Activated CD8-positive, alpha-beta memory T cell treated with anti-CD3 and anti-CD28 coated beads, Interleukin-2, amount 50 U/mL, for 24 hours (primary cell): Measurements from ENCODE around the gene STRIP2.
"Not testable (repeated sequence)": the region's sequence is repeated elsewhere in the genome, so short reads cannot be mapped to it uniquely, and the experiment has no call there.

ENCODE experiments used
- DNase-seq: peaks from one replicate; pipeline ENCODE4 v3.0.0-alpha.2; 2020; ENCODE audit errors: extremely low read depth

Gene STRIP2

GRCh38 chr7:129453510-129454248 is 19.4 kb downstream of the STRIP2 start:
- no peak for DNase-seq

- DNase-seq, result no peak
Measured at GRCh38 chr7:129454249-129454551, 20.0 kb downstream of the STRIP2 start.

DNA sequence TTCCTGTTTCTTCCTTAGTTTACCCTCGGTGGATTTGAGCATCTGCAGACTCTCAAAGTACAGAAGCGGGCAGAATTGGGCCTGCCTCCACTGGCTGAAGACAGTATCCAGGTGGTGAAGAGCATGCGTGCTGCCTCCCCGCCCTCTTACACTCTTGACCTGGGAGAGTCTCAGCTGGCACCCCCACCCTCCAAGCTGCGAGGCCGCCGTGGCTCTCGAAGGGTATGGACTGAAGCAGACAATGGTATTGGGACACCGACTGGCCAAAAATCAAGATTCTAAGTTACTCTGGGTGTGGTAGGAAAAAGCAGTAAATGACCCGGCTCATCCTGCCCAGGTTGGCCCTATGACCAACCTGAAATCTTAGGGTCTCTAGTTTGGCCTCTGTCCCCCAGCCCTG is 22.2 kb downstream of the STRIP2 start:
- no peak for DNase-seq

- DNase-seq, result no peak
Measured at GRCh38 chr7:129457101-129457500, 22.9 kb downstream of the STRIP2 start.

DNA sequence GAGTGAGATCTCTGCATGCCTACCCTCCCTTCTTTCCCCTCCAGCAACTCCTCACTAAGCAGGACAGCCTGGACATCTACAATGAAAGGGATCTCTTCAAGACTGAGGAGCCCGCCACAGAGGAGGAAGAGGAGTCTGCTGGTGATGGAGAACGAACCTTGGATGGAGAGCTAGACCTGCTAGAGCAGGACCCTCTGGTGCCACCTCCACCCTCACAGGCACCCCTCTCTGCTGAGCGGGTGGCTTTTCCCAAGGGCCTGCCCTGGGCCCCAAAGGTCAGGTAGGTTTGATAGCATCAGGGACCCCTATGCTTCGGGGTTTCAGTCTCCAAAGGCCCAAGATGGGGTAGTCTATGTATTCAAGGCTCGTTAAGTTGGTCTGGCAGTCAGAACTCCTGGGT is 23.9 kb downstream of the STRIP2 start:
- DNase-seq, result no peak

- DNase-seq, result no peak
Measured at GRCh38 chr7:129461809-129462208, 27.6 kb downstream of the STRIP2 start.

DNA sequence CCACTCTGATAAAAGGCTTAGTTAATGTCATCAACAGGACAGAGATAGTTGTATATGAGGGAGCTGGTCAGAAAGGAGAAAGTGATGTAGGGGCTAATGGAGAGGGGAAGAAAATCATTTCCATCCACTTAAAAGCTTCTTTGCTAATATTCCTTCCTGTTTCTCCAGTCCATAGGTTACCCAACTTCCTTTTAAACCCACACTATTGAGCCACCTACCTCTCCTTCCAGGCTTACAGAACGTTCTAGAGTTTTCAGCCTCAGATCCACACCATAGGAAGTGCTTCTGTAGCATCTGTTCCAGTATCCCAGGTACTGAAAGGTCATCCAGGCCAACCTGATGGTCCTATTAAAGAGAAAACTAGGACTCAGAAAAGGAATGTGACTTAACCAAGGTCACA is 28.2 kb downstream of the STRIP2 start:
- no peak for DNase-seq

- DNase-seq, result no peak
Measured at GRCh38 chr7:129464194-129464593, 30.0 kb downstream of the STRIP2 start.

GRCh38 chr7:129465080-129465479 is 30.8 kb downstream of the STRIP2 start:
- DNase-seq, result no peak

DNA sequence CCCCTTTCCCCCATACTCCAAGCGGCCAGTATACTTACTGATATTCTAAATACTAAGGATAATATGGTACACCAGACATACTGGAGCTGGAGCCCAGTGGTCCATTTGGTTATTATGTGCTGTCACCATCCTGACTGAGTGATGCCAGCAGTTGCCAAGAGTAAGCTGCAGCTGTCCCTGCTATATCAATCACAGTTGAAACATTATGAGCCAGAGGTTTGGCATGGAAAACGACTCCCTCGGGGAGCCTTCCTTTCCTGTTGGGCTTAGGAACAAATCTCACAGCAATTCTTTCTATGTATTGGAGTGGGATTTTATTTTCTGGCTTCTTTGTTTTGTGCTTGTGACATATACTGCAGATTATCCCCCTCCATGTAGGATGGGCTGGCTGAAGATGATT is 32.6 kb downstream of the STRIP2 start:
- no peak for DNase-seq

- DNase-seq, result no peak
Measured at GRCh38 chr7:129468087-129468486, 33.9 kb downstream of the STRIP2 start.

DNA sequence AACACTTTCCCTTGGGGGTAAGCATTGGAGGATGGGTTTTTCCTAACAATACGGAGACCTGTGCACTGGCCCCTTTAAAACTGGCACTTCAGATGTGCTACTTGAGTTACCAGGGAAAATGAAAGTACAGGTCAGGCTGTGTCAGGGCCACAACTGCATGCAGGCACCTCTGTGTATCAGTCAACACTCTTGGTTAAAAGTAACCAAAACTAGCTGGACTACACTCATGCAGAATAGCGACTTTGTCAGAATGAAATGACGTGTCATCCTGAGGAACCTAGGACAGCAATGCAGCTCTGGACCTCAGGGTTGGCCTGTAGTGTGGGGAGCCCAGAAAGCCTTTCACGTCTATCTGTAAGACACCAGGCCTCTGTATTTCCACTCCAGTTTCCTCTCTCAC is 34.3 kb downstream of the STRIP2 start:
- DNase-seq, result no peak

GRCh38 chr7:129469930-129470329 is 35.7 kb downstream of the STRIP2 start:
- DNase-seq, result no peak

DNA sequence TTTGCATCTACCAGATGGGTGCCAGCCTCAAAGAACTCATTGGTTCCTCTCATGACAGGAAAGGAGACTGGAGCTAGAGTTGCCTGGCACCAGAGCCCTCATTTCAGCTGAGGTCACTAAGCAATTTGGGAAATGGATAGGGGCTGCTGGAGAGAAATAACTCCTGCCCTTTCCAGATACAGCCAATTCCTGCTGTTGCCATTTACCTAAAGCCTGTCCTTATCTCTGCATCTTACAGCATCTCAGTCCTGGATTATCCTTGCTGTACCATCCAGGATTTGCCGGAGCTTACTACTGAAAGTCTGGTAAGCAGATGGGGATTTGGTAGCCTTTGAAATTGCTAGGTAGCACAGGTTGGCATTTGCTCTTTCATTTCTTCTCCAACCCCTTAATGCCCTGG is 36.2 kb downstream of the STRIP2 start:
- DNase-seq, result no peak

- no peak for DNase-seq
Measured at GRCh38 chr7:129471402-129471827, 37.2 kb downstream of the STRIP2 start.

DNA sequence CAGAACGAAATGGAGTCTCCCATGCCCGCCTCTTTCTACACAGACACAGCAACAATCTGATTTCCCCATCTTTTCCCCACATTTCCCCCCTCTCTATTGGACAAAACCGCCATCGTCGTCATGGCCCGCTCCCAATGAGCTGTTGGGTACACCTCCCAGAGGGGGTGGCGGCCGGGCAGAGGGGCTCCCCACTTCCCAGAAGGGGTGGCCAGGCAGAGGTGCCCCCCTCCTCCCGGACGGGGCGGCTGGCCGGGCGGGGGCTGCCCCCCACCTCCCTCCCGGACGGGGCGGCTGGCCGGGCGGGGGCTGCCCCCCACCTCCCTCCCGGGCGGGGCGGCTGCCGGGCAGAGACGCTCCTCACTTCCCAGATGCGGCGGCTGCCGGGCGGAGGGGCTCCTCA is 41.7 kb downstream of the STRIP2 start:
- DNase-seq, result not testable (repeated sequence)

GRCh38 chr7:129476398-129476797 is 42.2 kb downstream of the STRIP2 start:
- not testable (repeated sequence) for DNase-seq

DNA sequence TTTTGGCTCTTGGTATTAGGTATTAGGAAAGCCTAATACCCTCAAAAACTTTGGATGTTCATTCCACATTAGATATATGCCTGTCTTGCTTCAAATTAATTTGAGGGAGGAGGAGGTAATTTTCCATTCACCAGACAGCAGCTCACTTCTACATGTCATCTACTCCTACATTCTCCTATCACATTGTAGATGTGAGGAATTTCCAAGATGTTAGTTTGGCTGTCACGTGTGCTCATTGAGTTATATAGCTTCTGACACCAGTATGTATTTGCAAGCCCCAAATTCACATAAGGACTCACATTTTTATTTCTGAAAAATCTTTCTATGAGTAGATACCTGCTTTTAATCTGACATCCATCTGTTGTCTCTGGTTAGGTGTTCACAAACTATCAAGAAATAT is 45.6 kb downstream of the STRIP2 start:
- no peak for DNase-seq

- DNase-seq, result no peak
Measured at GRCh38 chr7:129480674-129481363, 46.6 kb downstream of the STRIP2 start.

GRCh38 chr7:129481376-129481775 is 47.1 kb downstream of the STRIP2 start:
- not testable (repeated sequence) for DNase-seq

DNA sequence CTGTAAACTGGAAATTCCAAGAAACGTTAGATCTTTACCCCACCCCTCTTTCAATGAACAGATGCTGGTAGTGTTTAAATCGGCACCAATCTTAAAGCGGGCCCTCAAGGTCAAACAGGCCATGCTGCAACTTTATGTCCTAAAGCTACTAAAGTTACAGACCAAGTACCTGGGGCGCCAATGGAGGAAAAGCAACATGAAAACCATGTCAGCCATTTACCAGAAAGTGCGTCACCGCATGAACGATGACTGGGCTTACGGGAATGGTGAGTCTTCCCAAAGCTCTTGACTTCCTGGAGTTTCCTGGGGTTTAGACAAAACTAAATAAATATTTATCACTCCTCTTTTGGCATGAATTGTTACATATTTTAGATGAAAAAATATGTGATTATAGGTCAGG is 48.5 kb downstream of the STRIP2 start:
- no peak for DNase-seq

DNA sequence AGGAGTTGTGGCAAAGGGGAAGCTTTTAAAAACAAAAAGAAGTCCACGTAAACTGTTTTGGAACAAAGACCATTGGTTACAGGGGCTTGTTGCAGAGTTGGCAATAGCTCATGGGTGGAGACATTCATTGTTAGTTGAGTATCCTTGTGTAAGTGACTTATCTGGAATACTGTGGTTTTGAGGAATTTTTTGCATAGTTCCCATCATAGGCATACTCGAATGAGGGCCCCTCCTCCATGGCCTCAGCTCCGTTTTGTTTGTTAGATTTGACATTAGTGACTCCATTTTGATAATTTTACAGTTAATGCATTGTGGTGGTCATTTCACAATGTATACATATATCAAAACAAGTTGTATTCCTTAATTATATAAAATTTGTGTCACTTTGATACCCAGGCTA is 55.3 kb downstream of the STRIP2 start:
- DNase-seq, result no peak

- no peak for DNase-seq
Measured at GRCh38 chr7:129492391-129492790, 58.2 kb downstream of the STRIP2 start.

- DNase-seq, result no peak
Measured at GRCh38 chr7:129493555-129493954, 59.3 kb downstream of the STRIP2 start.
